ENCODE data around the gene MTMR10. TPM values are rescaled to one million over a fixed set of nuclear protein-coding genes. Genes with fewer than 3 reads are reported as not detected.

Gene MTMR10
- total RNA-seq, 1 experiment from 2014 or later, result 23.2 TPM

GRCh38 chr15:30990036-30990435, 1.4 kb downstream of the MTMR10 start:
- no peak overlapping the region for H3K27ac ChIP-seq (ENCODE audit: insufficient read length, low read depth, low read length)
- no peak overlapping the region for H3K23ac ChIP-seq (ENCODE audit: insufficient read length, low read depth, low read length)
- H3K14ac ChIP-seq (ENCODE audit: insufficient read depth, low read length), result no peak overlapping the region
- H3K4me1 ChIP-seq (ENCODE audit: insufficient read depth, low read length), result no peaks in the 10 kb centered on the region; the same call in 1 of the 2 replicates
- no peak overlapping the region for H3K56ac ChIP-seq (ENCODE audit: insufficient read length, low read depth, low read length)
- Mint-ChIP-seq H3K36me3 (ENCODE audit: insufficient read depth in 1 of 3, low read depth in 3 of 3) (peaks cover 0 to 10% (median 8%) of the 10 kb centered on the region in 3 experiments; a peak in 3 of 7 replicates), H3K27ac (no peak overlapping the region), H3K27me3 (ENCODE audit: low read depth) (no peaks in the 10 kb centered on the region), H3K9me3 (no peaks in the 10 kb centered on the region), H3K4me3 (peak overlapping the region; percentile 90 to 92), H3K4me1 (peaks cover 19% of the 10 kb centered on the region in 2 experiments)
- H2BK20ac ChIP-seq (ENCODE audit: low read depth, low read length, poor library complexity, severe bottlenecking), result no peak overlapping the region
- H3K27me3 ChIP-seq (ENCODE audit: insufficient read depth, low read length), result no peaks in the 10 kb centered on the region
- H2BK120ac ChIP-seq (ENCODE audit: low read depth, low read length, poor library complexity, severe bottlenecking), result no peak overlapping the region
- no peak overlapping the region for H3K18ac ChIP-seq (ENCODE audit: insufficient read length, low read depth, low read length)
- no peak overlapping the region for H2BK15ac ChIP-seq (ENCODE audit: low read depth, low read length)
- H3K23me2 ChIP-seq (ENCODE audit: insufficient read length, low read depth, low read length, poor library complexity, severe bottlenecking), result peaks cover 10% of the 10 kb centered on the region
- H2BK5ac ChIP-seq (ENCODE audit: insufficient read length, low read length), result no peak overlapping the region
- no peak overlapping the region for H3K9ac ChIP-seq (ENCODE audit: extremely low read depth, insufficient read length, low read length)
- no peak overlapping the region for H2BK12ac ChIP-seq (ENCODE audit: insufficient read length, low read depth, low read length)
- H2AK5ac ChIP-seq (ENCODE audit: insufficient read length, low read length), result no peak overlapping the region
- H4K5ac ChIP-seq (ENCODE audit: insufficient read length, low read depth, low read length), result no peak overlapping the region
- no peak overlapping the region for H4K8ac ChIP-seq (replicated peaks; ENCODE audit: insufficient read length, low read depth, low read length)
- no peak overlapping the region for H3K4me2 ChIP-seq (ENCODE audit: insufficient read depth, insufficient read length, low read length)
- no CpG with 5 or more reads among the region's 2 CpGs for WGBS (ENCODE audit: extremely low coverage, insufficient read length, low lambda C conversion rate)
- H4K20me1 ChIP-seq (ENCODE audit: control insufficient read depth, insufficient read depth, insufficient read length), result no peaks in the 10 kb centered on the region
- no peak for TF ChIP-seq CTCF (conservative IDR thresholded peaks at IDR 0.05)
- H3K9me3 ChIP-seq (ENCODE audit: control insufficient read depth, low read depth, low read length), result no peaks in the 10 kb centered on the region
- H3K79me2 ChIP-seq (ENCODE audit: insufficient read depth, low read length), result peaks cover 4% of the 10 kb centered on the region; the same call in 1 of the 2 replicates
- no peak overlapping the region for H4K91ac ChIP-seq (ENCODE audit: insufficient read length, low read depth, low read length)
- no peak overlapping the region for H2AFZ ChIP-seq (ENCODE audit: low read length)
- no peak for DNase-seq
- H3T11ph ChIP-seq (ENCODE audit: low read length), result no peak overlapping the region
- no peak overlapping the region for H3K4ac ChIP-seq (ENCODE audit: low read depth, low read length)
- H3K79me1 ChIP-seq (ENCODE audit: insufficient read depth, low read depth, low read length, poor library complexity, severe bottlenecking), result no peaks in the 10 kb centered on the region

Data from H9 (cell line).